Pulmonary artery endothelial cell (primary cell): ENCODE measurements around the gene ZNF543. TPM values are rescaled to one million over a fixed set of nuclear protein-coding genes. Genes with fewer than 3 reads are reported as not detected.
"Not testable (repeated sequence)": the region's sequence is repeated elsewhere in the genome, so short reads cannot be mapped to it uniquely, and the experiment has no call there.

Source experiments
- DNase-seq: peaks from one replicate; pipeline ENCODE4 v3.0.0-alpha.2; 2011; ENCODE audit warnings: low read depth, low spot score
- total RNA-seq: library from RNA; depleted of rRNA; stranded (reverse); fragments of >200 nt; gene quantifications from 2 replicates; pipeline ENCODE4 v1.2.3, GENCODE V29; 2014

ZNF543 gene
- 9.6 and 10.7 TPM in 2 replicates for total RNA-seq

DNA sequence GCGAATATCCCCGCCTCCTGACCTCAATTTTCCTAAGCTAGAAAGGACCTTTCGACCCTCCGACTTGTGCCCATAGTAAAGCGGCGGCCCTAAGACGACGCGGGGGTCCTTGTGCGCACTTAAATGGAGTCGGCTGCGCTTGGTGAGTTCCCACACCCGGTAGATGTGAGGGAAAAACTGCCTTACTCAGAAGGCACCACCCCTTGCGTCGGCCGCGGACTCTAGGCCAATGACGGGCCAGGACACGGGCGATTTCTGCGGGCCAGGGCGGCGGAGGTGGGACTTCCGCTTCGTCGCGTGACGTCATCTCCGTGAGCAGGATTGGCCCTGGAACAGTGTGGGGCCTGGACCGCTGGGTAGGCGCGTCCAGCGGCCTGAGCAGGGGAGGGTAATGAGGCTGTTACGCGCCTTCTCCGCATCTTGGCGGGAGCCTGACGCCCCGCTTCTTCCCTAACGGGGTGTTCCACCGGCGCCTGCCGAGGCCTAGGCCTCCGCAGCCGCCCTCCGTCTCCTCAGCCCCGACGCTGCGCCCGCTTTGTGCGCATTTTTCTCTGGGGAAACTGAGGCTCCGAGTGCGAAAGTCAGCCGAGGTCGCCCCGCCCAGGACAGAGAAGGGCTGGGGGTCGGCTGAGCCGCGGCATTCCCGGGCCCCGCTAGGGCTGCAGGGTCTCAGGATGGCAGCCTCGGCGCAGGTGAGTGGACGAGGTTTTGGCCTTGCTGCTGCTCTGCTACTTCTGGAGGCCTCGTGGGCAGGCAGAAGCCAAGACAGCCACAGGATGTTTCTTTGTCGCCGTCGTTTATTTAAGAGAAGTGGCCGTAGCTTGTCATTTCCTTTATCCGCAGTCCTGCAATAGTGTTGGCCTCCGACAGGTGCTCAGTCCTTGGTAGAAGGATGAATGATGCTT, at the start of gene ZNF543:
Gene ZNF543 (plus strand): TSS at position 293 of the 905 bp plus-strand sequence. CDS start 382 bp downstream, at position 675.
- peak; percentile 86 for DNase-seq

DNA sequence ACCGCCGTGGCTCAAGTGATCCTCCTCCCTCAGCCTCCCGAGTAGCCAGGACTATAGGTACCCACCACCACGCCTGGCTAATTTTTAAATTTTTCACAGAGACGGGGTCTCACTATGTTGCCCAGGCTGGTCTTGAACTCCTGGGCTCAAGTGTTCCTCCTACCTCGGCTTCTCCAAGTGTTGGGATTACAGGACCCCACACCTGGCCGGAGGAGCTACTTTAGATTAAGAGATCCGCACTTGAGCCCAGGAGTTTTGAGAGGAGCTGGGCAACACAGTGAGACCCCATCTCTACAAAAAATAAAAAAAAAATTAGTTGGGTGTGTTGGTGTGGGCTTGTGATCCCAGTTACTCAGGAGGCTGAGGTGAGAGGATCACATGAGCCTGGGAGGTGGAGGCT, 49.0 kb upstream of the ZNF543 start:
- DNase-seq = no peak

DNA sequence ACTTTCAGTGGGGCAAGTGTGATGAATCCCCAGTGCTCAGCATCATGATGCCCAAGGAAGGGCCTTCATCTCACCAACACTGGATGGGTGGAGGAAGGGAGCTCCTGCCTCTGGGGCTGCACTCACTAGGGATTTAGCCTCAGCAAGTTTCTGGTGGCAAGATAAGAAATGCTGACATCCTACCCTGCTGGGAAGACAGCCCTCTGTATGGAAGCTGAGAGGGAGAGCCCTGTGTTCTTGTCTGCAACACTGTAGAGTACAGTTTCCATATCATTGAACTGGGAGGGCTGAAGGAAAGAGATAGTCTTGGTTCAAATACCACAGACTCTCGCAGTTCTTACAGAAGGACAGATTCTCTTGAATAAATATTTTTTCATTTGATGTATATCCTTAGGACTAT, 47.3 kb upstream of the ZNF543 start:
- DNase-seq = no peak

GRCh38 chr19:57276430-57276829, 43.8 kb upstream of the ZNF543 start:
- no peak for DNase-seq

DNA sequence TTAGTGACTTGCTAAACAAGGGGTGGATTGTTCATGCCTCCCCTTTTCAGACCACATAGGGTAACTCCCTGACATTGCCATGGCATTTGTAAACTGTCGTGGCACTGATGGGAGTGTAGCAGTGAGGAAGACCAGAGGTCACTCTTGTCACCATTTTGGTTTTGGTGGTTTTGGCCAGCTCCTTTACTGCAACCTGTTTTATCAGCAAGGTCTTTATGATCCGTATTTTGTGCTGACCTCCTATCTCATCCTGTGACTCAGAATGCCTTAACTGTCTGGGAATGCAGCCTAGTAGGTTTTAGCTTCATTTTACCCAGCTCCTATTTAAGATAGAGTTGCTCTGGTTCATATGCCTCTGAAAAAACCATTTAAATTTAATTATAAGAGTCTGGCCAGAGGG, 41.8 kb upstream of the ZNF543 start:
- DNase-seq = not testable (repeated sequence)

DNA sequence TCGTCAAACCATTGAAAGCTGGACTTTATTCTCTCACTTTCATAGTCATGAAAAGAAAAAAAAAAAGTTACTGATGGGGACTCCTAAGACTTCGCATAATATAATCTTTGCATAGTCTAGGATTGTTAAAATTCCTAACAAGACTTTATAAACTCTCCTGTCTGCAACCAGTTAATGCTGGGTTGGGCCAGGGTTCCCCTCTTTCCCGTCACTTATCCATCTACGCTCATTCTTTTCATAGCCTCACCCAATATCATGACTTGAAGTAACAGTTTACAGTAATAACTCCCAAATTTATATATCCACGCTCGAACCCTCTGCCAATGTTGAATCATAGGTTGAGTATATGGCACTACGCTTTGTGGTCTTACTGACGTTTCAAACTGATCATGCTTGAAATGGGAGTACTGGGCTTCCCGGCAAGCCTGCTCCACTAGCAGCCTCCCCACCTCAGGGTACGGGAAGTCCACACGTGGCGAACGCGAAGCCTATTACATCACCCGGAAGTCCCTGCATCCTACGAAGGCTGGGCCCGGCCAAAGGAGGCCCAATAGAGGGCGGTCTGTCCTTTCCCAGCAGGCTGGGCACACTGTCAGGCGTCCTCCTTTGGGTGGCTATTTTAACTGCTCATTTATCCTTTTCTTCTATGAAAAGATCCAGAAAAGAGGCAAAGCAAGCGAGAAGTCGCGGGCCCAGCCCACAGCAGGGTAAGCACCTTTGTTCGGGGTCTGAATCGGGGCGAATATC, 40.7 kb upstream of the ZNF543 start:
- DNase-seq = peak; percentile 85

DNA sequence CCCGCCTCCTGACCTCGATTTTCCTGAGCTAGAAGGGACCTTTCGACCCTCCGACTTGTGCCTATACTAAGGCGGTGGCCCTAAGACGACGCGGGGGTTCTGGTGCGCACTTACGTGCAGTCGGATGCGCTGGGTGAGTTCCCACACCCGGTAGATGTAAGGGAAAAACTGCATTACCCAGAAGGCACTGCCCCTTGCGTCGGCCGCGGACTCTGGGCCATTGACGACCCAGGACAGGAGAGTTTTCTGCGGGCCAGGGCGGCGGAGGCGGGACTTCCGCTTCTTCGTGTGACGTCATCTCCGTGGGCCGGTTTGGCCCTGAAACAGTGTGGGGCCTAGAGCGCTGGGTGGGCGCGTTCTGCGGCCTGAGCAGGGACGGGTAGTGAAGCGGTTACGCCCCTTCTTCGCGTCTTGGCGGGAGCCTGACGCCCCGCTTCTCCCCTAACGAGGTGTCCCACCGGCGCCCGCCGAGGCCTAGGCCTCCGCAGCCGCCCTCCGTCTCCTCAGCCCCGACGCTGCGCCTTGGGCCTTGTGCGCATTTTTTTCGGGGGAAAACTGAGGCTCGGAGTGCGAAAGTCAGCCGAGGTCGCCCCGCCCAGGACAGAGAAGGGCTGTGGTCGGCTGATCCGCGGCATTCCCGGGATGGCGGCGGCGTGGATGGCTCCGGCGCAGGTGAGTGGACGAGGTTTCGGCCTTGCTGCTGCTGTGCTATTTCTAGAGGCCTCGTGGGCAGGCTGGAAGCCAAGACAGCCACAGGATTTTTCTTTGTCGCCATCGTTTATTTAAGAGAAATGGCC, 39.9 kb upstream of the ZNF543 start, which contains the start of gene ZNF460:
Gene ZNF460 (plus strand): TSS at position 321 of the 797 bp plus-strand sequence. CDS start 322 bp downstream, at position 643.
- peak; percentile 92 for DNase-seq

GRCh38 chr19:57280962-57281400, 39.3 kb upstream of the ZNF543 start:
- DNase-seq = no peak

GRCh38 chr19:57282011-57282643, 38.1 kb upstream of the ZNF543 start:
- no peak for DNase-seq

DNA sequence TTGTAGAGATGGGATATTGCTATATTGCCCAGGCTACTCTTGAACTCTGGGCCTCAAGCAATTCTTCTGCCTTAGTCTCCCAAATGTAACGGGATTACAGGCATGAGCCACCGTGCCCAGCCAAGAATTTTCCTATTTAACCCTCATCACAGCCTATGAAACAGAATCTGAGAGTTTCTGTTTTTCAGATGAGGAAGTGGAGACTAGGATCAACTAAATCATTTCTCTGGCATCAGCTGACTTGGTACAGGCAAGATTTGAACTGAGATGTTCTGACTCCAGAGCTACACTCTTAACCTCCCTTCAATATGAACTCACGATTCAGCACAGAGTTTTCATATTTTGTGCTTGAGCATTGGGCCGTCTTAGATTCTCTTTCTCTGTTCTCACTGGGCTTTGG, 31.9 kb upstream of the ZNF543 start:
- DNase-seq = no peak

DNA sequence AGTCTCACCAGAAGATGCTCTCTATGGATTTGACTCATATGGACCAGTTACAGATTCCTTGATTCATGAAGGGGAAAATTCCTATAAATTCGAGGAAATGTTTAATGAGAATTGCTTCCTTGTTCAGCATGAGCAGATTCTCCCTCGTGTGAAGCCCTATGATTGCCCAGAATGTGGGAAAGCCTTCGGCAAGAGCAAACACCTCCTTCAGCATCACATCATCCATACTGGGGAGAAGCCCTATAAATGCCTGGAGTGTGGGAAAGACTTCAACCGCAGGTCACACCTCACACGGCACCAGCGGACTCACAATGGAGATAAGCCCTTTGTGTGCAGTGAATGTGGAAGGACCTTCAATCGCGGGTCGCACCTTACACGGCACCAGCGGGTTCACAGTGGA, 29.3 kb upstream of the ZNF543 start:
- no peak for DNase-seq

DNA sequence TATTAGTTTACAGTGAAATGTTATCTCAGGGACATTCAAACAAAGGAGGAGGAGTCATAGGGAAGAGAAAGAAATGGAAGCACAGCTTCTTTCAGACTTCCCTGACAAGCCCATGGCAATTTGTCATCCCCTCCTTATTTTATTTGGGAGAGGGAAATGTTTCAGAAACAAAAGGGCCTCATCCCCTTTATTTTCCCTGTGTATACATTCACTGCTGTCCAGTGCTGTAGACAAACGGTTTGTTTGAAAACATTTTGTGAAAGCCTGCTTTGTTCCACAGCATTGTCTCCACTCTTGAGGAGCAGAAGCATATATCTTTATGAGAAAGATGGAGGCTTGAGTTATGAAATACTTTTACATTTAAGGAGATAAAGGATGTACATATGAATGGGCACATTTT, 27.7 kb upstream of the ZNF543 start:
- no peak for DNase-seq

DNA sequence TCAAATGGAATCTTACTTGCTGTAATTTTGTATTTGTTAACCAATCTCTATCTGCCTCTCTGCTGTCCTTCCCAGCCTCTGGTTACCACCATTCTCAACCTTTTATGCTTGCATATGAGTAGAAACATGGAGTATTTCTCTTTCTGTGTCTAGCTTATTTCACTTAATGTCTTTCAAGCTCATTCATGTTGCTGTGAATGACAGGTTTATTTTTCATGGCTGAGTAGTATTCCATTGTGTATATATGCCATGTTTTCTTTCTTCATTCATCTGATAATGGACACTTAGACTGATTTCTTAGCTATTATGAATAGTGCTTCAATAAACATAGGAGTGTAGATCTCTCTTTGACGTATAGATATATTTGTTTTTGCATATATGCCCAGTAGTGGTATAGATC, 26.6 kb upstream of the ZNF543 start:
- no peak for DNase-seq

DNA sequence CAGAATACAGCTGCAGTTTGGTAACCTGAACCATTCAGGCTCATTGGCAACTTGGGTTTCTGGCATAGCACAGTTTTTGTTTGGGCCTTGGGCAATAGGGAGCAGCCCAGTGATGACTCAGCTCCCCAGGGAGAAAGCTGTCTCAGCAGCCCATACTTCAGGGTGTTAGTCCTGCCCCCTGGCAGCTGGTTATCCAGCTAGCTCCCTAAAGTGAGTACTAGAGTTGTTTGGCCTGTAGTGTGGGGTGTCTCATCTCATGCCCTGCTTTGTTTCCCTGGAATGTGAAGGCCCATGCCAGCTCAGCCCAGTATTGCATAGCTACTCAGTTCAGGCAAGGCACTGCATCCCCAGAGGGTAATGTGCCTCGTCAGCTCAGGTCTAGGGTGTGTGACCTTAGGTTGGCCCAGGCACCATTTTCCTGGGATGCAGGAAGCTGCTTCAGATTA, 18.2 kb upstream of the ZNF543 start:
- DNase-seq = no peak

GRCh38 chr19:57302727-57303401, 17.4 kb upstream of the ZNF543 start:
- no peak for DNase-seq

DNA sequence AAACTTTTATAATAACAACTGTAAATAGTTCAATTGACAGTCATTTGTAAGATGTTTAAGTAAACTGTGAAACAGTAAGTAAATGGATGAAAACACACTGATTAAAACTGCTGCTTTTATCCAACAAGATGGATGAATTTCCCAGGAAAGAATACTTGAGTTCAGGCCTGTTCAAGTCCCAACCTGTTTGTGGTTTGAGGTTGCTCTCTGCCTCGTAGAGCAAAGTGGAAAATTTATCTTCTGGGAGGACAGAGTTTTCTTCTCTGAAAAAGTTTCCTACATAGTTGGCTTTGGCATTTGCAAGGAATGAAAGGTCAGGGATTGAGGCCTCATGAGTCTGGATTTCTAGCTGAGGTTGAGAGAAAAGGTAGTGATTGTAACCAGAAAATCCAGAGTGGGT, 15.2 kb upstream of the ZNF543 start:
- no peak for DNase-seq

DNA sequence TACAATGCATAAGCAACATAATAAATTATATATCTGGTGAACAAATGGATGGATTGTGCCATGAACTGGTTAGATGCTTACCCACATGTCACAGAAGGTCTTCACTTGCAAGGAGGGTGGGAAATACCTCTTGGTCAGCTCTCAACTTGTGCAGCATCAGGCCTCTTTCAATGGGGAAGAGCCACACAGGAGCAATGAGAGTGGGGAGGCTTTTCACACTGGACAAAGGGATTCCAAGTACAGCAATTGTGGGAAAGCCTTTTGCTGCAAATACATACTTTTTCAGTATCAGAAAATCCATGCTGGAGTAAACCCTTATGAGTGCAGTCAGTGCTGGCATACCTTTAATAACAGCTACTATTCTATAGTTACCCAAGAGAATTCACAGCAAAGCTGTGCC, 11.8 kb upstream of the ZNF543 start:
- DNase-seq = no peak

GRCh38 chr19:57310792-57311191, 9.5 kb upstream of the ZNF543 start:
- no peak for DNase-seq

- no peak for DNase-seq
Measured at GRCh38 chr19:57314146-57314545, 6.1 kb upstream of the ZNF543 start.

GRCh38 chr19:57317503-57317902, 2.8 kb upstream of the ZNF543 start:
- DNase-seq = no peak

DNA sequence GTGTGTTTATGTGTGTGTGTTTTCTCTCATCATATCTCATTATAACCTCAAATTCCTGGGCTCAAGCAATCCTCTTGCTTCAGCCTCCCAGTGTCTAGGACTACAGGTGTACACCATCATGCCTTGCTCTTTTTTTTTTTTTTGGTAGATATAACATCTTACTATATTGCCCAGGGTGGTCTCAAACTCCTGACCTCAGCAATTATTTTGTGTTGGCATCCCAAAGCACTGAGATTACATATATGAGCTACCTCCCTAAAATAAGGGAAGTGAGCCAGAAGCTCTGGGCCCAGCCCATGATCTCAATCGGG, 448 bp upstream of the ZNF543 start:
- DNase-seq = no peak
